ACHN (cell line): ENCODE data around the gene RBM19.

Source experiments
- DNase-seq: peaks from one replicate; pipeline ENCODE4 v3.0.0-alpha.2; 2015
- in situ Hi-C: cut with HindIII; loops from 2 replicates; pipeline ENCODE4 v1.10.0; 2017; ENCODE audit warnings: low sequenced_read_pairs, low pct_ligation_motif_present, low pct_unique_long_range_greater_than_20kb

Gene RBM19

DNA sequence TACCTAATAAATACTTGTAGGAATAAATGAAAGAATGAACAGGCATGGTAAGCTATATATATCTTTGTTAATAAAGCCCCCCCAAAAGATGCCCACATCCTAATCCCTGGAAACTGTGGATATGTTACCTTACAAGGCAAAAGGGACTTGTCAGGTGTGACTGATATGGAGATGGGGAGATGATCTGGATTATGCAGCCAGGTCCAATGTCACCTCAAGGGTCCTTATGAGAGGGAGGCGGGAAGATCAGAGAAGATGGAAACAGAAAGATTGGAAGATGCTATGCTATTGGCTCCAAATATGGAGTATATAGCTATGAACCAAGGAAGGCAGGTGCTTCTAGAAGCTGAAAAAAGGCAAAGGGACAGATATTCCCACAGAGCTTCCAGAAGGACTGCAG lies 3.4 kb downstream of the RBM19 start:
- no peak for DNase-seq
- in situ Hi-C loops, result no loop called here

DNA sequence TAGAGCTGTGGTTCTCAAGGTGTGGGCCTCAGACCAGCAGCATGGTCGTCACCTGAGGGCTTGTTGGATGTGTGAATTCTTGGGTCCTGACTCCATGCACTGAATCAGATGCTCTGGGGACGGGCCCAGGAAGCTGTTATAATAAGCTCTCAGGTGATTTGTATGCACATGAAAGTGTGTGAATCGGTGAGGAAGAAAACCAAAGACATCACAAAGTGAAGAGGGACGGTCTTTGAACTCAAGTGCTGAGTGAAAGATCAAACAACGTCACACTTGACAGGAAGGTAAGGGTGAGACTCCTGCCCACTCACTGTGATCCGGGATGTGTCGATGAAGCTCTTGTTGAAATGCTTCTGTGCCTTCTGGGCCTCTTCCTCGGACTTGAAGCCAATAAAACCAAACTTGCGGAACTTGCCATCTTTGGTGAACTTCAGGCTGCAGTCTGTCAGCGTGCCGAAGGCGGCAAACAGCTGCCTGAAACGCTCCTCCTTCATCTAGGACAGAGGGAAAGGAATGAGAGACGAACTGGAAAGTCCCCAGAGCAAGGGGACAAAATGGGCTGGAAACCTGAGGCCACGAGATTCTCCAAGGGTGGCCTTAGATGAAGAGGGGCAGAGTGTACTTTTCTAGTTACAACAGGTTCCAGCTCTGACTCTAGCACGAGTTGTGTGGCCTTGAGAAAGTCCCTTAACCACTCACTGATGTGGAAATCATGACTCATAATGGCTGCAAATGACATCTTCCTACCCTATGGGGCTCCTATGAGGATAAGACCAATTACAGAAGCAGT lies 4.0 kb downstream of the RBM19 start:
- peak; percentile 59 for DNase-seq
- in situ Hi-C loops, result no loop called here

DNA sequence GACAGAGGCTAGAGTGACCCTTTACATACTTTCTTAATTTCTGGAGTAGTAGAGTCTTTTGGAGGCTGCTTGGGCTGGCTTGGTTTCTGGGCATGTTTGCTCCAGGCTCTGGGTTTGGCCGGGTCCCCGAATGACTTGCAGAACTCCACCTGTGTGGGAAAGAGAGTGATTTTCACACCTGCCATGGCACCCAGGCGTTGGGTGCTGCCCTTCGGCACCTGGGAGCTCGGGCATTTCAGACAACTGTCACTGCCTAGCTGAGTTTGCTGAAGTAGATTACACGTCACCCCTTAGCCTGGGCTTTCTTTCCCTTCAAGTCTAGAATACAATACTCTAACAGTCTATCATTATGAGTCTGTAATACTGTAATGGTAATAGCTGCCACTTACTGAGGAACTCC lies 6.1 kb downstream of the RBM19 start:
- no peak for DNase-seq
- in situ Hi-C loops, result no loop called here

DNA sequence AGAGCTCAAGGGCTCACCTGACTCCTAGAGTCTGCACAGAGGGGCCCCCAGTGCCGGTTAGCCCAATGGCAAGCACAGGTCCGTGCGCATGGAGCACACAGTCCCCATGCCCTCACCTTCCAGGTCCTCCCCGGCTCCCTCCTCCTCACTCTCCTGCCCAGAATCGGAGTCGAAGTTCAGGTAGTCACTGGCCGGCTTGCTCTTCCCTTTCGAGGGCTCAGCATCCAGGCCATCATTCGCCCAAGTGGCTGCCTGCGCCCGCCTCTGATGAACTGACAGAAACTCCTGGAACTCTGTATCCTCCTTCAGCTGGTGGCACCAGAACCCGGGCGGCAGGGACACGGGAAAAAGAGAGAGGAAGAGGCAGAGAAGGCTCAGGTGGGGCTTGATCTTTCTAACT lies 7.0 kb downstream of the RBM19 start:
- DNase-seq, result no peak
- in situ Hi-C loops, result no loop called here

DNA sequence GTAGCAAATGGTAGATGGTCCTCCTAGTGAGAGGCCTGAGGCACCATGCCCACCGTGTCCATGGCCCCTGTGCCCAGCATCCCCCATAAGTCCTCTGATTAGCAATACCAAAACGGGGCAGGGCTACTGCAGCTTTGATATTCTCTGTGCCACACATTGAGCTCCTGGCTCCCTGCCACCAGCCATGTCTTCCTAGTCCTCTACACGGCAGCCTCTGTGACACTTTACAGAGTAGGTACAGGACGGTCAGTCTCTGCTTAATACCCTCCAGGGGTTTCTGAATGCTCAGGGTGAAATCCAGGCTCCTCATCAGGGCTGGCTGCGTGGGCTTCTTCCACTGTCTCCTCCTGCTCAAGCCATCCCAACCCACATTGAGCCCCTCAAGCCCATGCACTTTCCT lies 8.0 kb downstream of the RBM19 start:
- no peak for DNase-seq
- in situ Hi-C loops, result no loop called here

DNA sequence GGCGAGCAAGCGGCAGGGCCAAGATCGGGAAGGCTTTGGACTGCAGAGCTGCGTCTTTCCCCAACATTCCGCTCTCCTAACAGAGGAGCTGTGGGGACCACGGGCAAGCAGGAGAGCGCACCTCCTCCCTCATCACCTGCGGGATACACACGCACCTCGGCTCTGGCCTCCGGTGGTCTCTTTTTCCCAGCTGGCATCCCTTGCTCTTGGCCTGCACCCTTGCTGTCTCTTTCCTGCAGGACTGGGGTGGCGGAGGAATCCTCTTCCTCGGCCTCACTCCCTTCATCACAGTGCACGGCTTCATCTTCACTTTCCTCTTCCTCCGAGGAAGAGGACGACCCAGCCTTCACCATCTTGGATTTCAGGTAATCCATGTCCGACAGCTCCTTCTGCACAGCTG lies 8.5 kb downstream of the RBM19 start:
- in situ Hi-C loops, result no loop called here
- DNase-seq, result no peak

DNA sequence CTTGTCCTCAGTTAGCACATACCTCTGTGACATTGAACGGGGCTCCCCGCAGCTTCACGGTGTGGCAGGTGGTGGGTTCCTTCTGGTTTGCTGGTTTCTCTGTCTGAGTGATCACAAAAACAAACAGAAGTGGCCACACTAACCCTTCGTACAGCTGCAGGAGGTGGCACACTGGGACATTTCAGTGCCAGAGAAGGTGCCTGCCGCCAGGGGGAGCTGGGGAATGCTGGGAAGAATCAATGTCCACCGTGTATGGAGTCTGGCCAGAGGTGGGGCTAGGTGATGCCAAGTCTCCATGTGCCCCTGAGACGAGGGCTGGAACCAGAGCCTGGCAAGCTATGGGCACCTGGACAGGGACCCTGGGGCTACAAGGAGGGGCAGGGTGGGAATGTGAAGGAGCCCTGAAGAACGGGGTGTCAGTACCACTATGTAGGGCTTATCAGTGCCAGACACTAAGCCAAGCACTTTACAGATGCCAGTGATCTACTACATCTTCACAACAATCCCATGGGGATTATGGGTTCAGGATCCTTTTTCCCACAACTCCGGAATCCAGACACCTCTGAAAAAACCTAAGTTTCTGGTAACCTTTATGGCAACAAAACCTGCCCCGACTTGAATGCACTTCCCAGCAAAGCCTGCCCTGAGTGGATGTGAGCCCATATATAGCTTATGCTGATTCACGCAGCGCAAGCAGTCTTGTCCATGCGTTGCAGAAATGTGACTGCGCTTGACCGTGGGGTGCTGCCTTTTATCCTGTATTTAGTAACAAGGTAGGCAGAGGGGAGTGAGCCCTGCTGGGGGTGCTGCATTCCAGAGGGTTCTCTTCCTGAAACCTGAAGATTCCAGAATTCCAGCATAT lies 10.8 kb downstream of the RBM19 start:
- in situ Hi-C loops, result no loop called here
- peak; percentile 77 for DNase-seq

DNA sequence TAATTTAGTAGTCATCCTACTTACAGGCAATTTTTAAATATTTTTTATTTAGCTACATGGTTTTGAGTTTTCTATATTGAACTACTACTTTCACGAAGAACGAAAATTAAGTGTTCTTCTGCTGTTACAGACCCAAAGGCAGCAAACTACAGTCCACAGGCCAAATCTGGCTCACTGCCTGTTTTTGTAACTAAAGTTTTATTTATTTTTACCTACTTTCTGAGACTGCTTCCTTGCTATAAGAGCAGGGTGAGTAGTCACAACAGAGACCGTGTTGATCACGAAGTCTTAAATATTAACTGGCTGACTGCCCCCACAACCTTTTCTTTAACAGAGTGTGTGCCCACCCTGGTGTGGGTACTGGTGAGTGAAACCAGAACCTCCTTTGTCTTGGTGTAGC lies 11.6 kb downstream of the RBM19 start:
- in situ Hi-C loops, result no loop called here

DNA sequence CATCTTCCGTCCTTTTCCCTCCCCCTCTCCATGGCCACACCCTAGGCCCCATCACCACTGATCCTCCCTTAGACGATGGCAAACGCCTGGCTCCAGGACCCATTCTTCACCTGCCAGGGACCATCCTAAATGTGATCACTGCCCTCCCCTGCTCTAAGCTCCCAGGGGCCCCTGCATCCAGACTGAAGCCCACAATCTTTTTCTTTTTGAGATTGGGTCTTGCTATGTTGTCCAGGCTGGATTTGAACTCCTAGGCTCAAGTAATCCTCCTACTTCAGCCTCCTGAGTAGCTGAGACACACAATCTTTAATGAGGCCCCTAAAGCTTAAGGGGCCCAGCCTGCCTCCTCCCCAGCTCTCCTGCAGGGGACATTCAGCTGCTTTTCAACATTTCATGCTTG lies 15.3 kb downstream of the RBM19 start:
- in situ Hi-C loops, result no loop called here
- DNase-seq, result no peak

More for the DNA sequence above, 11.6 kb downstream of the RBM19 start:
- no peak for DNase-seq

DNA sequence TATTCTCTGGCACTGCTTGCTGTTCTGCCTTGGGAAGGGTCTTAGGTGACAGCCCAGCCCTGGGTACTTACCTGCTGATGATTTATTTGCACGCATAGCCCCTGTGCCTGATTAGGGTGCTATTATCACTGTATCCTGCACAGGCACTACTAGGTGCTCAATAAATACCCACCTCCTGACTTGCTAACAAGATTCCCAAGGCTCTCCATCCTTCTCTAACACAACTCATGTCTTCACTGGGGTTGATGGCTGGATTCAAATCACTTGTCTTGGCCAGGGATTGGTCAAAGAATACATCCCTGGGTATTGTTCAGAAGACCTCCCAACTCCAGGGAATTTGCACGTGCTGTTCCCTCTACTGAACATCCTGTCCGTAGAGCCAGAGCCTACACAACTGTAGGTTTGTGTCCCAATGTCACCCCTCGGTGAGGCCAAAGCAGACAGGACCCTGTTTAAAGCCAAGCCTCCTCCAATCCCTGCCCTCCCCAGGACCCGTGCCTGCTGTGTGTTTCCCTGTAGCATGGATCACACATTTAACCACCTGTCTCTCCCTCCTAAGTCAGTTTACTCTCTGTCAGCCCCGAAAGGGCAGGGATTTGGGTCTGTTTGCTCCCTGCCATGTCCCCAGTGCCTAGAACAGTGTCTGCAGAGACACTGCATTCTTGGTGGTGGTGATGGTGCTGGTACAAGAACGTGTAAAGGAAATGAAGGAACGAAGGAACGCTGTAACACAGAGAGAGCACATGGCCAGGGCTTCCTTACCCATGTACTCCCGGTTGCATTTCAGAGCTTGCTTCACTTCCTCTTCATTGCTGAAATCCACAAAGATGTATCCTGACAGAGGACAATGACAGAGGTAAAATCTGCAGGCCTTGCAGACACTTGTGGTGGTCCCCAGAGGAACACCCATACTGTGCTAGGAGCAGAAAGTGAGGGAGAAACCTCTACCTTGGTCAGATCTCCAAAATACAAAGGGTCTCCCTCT lies 16.5 kb downstream of the RBM19 start:
- DNase-seq, result no peak
- in situ Hi-C loops, result no loop called here

DNA sequence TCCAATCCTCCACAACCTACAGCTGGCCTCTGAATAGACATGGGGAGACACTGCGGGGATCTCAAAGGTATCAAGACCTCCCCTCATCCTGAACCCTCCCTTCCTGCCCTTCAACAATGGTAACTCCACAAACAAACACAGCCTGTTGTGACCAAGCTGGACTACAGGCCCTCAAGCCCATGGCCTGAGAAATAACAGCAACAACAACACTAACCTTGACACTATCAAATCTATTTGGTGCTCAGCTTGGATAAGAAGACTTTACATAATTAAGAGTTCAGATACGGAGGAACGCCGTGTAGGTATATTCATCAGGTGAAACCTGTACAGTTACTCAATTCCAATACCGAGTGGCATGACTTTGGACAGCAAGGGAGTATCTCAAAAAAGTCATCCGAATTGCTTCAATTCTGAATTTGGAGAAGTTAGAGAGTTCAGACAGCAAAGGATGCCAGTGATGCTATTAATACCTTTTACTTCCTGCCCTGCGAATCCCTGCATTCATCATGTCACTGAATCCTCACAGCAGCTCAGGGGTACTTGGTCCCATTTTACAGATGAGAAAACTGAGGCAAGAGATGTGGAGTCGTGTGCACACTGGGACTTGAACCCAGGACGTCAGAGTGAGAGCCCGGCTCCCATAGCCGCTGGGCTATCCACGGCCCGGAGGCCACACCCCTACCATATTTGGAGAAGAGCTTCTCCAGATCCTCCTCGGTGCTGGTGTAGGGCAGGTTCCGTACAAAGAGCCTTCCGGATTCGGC lies 17.8 kb downstream of the RBM19 start:
- no peak for DNase-seq
- in situ Hi-C loops, result no loop called here

DNA sequence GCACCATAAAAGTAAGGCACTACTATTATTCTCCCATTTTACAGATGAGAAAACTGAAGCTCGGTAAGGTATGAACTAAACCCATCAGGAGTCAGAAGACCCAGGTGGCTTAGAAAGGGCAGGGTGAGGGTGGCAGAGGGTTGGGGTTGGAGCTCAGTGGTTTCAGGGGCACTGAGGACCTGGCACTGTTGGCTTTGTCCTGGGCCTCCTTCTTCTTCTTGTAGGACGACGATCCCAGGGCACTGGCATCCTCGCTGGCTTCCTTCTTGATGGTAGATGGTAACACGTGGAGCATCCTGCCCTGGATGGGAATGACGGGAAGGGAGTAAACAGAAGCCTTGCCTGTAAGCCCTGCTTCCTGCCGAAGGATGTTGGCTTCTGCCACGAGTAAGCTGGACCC lies 19.9 kb downstream of the RBM19 start:
- DNase-seq, result no peak
- in situ Hi-C loops, result no loop called here

DNA sequence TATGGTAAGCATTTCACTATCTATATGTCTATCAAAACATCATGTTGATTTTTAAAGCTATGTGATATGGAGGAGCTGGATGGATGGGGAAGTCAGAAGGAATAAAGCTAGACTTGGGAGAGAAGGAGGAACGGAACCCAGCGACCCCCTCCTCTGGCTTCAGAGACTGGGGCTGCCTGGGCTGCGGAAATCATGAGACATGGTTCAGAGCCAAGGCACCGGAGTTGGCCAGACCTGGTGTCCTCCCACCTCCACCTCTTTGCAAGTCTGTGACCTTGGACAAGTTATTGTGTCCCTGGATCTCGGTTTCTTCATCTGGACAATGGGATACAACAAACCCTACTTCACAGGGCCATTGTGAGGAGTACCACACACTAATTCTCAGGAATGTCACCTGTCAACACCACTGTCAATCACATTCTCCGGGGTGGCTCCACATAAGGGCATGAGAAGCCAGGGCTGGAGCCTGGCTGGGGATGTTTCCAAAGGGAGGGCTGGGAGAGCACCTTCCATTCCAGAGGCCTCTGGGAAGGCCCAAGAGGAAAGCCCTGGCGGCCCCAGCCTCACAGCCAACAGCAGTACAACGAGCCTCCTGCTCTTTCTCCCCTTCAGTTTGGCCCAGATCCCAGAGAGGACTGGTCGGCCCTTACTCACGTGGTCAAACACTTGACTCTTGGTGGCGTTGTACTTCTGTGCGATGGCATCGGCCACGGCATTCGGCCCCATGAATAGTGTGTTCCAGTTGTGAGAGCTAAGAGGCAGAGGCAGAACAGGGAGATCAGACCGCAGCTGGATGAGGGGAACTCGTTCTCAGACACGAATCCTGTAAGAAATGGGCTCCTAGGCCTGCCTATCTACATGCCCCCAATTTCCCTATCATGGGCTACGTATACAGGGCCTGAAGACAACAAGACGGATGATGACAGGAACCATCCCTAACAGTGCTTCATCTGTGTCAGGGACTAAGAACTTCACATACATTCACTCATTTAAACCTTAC lies 20.7 kb downstream of the RBM19 start:
- in situ Hi-C loops, result no loop called here
- no peak for DNase-seq

DNA sequence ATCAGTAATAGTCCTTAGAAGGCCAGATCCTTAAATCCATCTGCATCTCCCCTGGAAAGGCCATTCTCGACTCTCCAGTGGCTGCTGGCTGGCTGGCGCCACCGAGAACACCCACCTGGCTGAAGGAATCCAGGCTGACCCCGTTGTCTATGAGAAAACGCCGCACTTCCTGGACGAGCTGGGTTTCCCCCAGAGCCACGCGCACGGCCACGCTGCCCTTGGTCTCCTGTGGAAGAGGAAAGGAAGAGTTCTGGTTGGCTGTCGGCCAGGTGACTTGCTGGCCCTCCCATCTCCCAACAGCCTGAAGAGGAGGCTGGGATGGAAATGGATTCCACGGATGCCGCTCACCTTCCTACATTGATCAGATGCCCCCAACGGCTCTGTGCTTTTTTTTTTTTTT lies 23.9 kb downstream of the RBM19 start:
- in situ Hi-C loops, result no loop called here
- no peak for DNase-seq

DNA sequence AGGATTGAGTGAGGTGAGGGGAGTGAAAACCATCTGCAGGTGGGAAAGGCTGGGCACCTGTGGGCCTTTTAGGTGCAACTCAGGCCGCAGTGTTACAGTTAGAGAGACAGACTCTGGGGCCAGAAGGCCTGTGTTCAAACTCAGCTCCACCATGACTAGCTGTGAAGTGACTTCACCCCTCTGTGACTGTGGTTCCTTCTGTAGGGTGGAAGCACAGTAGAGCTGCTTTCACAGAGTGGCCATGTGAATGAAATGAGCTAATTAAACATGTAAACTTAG lies 25.0 kb downstream of the RBM19 start:
- DNase-seq, result no peak
- in situ Hi-C loops, result no loop called here

DNA sequence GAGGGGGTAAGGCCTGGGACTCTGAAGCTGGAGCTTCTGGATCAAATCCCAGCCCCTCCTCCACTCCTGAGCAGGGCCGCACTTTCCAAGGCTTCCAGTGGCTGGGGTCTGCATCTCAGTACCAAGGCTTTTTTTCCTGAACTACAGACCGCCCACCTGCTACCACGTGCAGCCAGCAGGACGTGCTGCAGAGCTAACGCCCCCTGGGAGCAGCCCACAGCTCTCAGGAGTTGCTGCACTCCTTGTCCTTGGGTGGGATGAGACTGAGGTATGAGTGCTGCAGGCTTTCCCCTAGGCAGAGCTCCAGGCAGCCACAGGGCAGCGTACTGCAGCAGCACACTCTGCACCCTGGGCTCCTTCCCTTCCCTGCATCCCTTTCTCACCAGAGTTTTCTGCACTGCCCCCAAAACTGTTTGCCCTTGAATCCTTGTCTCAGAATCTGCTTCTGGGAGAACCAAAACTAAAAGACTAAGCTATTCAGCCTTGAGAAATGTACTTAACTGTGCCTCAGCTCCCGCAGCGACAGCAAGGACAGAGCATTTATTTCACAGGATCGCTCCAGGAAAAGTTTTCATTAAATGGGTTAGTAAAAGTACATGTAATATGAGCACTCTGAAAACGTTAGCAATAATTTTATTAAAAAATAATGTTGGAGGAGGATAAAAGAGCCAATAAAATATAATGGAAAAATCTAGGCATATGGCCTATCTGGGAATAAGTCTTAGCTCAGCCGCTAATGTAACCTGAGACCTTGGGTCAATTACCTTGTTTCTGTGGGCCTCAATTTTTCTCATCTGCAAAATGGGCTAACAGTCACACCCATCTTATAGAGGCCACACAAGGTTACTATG lies 25.5 kb downstream of the RBM19 start:
- no peak for DNase-seq

More for the DNA sequence above, 25.5 kb downstream of the RBM19 start:
- in situ Hi-C loops, result no loop called here
